Ovary (tissue), 3 donors: ENCODE data around the gene WBP2.

Source experiments
- POLR2A ChIP-seq: fragments of 450-650 bp; IDR thresholded peaks from one replicate; pipeline ENCODE4 v1.6.1; 2017; ENCODE audit warnings: antibody characterized with exemption, mild to moderate bottlenecking, moderate library complexity
- TF ChIP-seq, protein P1 (sequence below), 3 donors: fragments of 450-650 bp in 2 of 3; fragments of 200-600 bp in 1 of 3; IDR thresholded peaks; one replicate each; pipeline versions ENCODE4 v1.5.1 to v1.8.0; 2016 to 2022; ENCODE audit warnings: antibody characterized with exemption in 3 of 3, mild to moderate bottlenecking in 1 of 3
- donor health status: DM: no; HTN: no; CAD: no.

DNA sequence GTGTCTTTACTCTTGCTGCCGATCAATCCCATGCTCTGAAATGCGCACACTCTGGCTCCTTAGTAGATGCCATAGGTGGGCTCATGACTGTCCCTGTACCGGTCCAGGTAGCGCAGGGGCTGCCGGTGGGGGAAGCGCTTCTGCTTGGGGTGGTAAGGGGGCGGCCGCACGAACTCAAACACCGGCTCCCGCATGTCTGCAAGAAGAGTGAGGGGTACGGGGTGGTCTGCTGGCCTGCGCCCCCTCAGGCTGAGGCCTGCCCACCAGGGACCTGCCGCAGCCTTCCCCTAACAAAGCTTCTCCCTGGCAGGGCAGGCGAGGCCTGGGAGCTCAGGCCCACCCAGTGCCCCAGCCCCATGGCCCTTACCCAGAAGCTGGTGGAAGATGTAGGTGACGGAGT, 43.7 kb upstream of the WBP2 start:
- TF ChIP-seq, protein P1, sequence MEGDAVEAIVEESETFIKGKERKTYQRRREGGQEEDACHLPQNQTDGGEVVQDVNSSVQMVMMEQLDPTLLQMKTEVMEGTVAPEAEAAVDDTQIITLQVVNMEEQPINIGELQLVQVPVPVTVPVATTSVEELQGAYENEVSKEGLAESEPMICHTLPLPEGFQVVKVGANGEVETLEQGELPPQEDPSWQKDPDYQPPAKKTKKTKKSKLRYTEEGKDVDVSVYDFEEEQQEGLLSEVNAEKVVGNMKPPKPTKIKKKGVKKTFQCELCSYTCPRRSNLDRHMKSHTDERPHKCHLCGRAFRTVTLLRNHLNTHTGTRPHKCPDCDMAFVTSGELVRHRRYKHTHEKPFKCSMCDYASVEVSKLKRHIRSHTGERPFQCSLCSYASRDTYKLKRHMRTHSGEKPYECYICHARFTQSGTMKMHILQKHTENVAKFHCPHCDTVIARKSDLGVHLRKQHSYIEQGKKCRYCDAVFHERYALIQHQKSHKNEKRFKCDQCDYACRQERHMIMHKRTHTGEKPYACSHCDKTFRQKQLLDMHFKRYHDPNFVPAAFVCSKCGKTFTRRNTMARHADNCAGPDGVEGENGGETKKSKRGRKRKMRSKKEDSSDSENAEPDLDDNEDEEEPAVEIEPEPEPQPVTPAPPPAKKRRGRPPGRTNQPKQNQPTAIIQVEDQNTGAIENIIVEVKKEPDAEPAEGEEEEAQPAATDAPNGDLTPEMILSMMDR (IDR thresholded peaks at IDR 0.05) = no peak
- TF ChIP-seq POLR2A = no peak
